GM23338 (cell line): Measurements from ENCODE around the gene HPS4. TPM values are rescaled to one million over a fixed set of nuclear protein-coding genes. Genes with fewer than 3 reads are reported as not detected.

ENCODE experiments used
- ATAC-seq: fragments of 200-7000 bp; cut with Tn5 transposase; 3 replicates; pipeline ENCODE4 v1.9.1; 2020
- DNase-seq: peaks from one replicate; pipeline ENCODE4 v3.0.0-alpha.2; 2015; ENCODE audit warnings: low spot score
- H2AFZ ChIP-seq: fragments of 200-600 bp; sonication (generic); 2 replicates; pipeline ENCODE4 v1.8.0; 2016; ENCODE audit warnings: antibody characterized with exemption, mild to moderate bottlenecking, moderate library complexity
- H3F3A ChIP-seq: fragments of 200-600 bp; sonication (generic); replicated peaks from 2 replicates; pipeline ENCODE4 v1.8.0; 2017; ENCODE audit warnings: antibody characterized with exemption, mixed run types, low read depth
- H3K27ac ChIP-seq: fragments of 200-600 bp; sonication (generic); 2 replicates; pipeline ENCODE4 v1.6.1; 2016; ENCODE audit warnings: low read depth
- H3K27me3 ChIP-seq: fragments of 200-600 bp; sonication (generic); 2 replicates; pipeline ENCODE4 v1.8.0; 2016; ENCODE audit warnings: mild to moderate bottlenecking, mixed run types, moderate library complexity; ENCODE audit not compliant: insufficient read depth
- H3K36me3 ChIP-seq: fragments of 200-600 bp; sonication (generic); 2 replicates; pipeline ENCODE4 v1.8.0; 2016; ENCODE audit warnings: mild to moderate bottlenecking; ENCODE audit not compliant: insufficient read depth
- H3K4me1 ChIP-seq: fragments of 200-600 bp; sonication (generic); 2 replicates; pipeline ENCODE4 v1.8.0; 2016; ENCODE audit warnings: mild to moderate bottlenecking, moderate library complexity; ENCODE audit not compliant: insufficient read depth
- H3K4me2 ChIP-seq: fragments of 200-600 bp; sonication (generic); 2 replicates; pipeline ENCODE4 v1.7.1; 2017; ENCODE audit warnings: mixed run types
- H3K4me3 ChIP-seq: fragments of 200-600 bp; sonication (generic); 2 replicates; pipeline ENCODE4 v1.6.1; 2016; ENCODE audit warnings: mixed run types
- H3K79me2 ChIP-seq: fragments of 200-600 bp; sonication (generic); replicated peaks from 2 replicates; pipeline ENCODE4 v1.8.0; 2017; ENCODE audit warnings: mild to moderate bottlenecking; ENCODE audit not compliant: insufficient read depth
- H3K9me2 ChIP-seq: fragments of 200-600 bp; sonication (generic); 2 replicates; pipeline ENCODE4 v1.8.0; 2017; ENCODE audit not compliant: insufficient read depth
- H4K20me1 ChIP-seq: fragments of 200-600 bp; sonication (generic); replicated peaks from 2 replicates; pipeline ENCODE4 v1.8.0; 2017; ENCODE audit warnings: mild to moderate bottlenecking; ENCODE audit not compliant: insufficient read depth
- H3K27ac Mint-ChIP-seq: 2 replicates; pipeline ENCODE4 v1.8.0; 2020; ENCODE audit warnings: inconsistent platforms, mild to moderate bottlenecking, moderate library complexity, mixed read lengths
- H3K27me3 Mint-ChIP-seq: 3 replicates; pipeline ENCODE4 v1.8.0; 2022; ENCODE audit warnings: low read depth, mild to moderate bottlenecking, moderate library complexity, mixed read lengths, inconsistent platforms; ENCODE audit not compliant: insufficient read depth, poor library complexity
- H3K36me3 Mint-ChIP-seq: 3 replicates; pipeline ENCODE4 v1.8.0; 2021; ENCODE audit warnings: low read depth, mild to moderate bottlenecking, inconsistent platforms, moderate library complexity, mixed read lengths
- H3K4me1 Mint-ChIP-seq: 3 replicates; pipeline ENCODE4 v1.8.0; 2020; ENCODE audit warnings: mild to moderate bottlenecking, inconsistent platforms, mixed read lengths
- H3K4me3 Mint-ChIP-seq: 3 replicates; pipeline ENCODE4 v1.8.0; 2021; ENCODE audit warnings: moderate library complexity, mild to moderate bottlenecking, inconsistent platforms, mixed read lengths
- H3K9me3 Mint-ChIP-seq: 3 replicates; pipeline ENCODE4 v1.8.0; 2020; ENCODE audit warnings: moderate library complexity, mild to moderate bottlenecking, inconsistent platforms, mixed read lengths
- CREB1 ChIP-seq: fragments of 250-450 bp; sonication (Bioruptor Pico); IDR thresholded peaks from 2 replicates; pipeline ENCODE4 v1.5.0; 2020; ENCODE audit warnings: low read depth, mild to moderate bottlenecking, moderate library complexity
- CTCF ChIP-seq, 2 experiments: fragments of 200-600 bp in 1 of 2; sonication (generic) in 1 of 2; conservative IDR thresholded peaks; 2 replicates each; pipeline versions ENCODE4 v1.5.1 to v1.6.1; 2016 to 2017; ENCODE audit warnings: antibody characterized with exemption in 2 of 2, low read depth in 2 of 2, mild to moderate bottlenecking in 2 of 2, moderate library complexity in 1 of 2
- ETS1 ChIP-seq: IDR thresholded peaks from 2 replicates; pipeline ENCODE4 v1.6.1; 2016; ENCODE audit warnings: antibody characterized with exemption
- EZH2phosphoT487 ChIP-seq: fragments of 200-600 bp; sonication (generic); IDR thresholded peaks from one replicate; pipeline ENCODE4 v1.8.1; 2018; ENCODE audit warnings: antibody characterized with exemption; ENCODE audit not compliant: unreplicated experiment
- JUNB ChIP-seq: IDR thresholded peaks from one replicate; pipeline ENCODE4 v1.6.1; 2016; ENCODE audit warnings: antibody characterized with exemption; ENCODE audit not compliant: unreplicated experiment
- NANOG ChIP-seq: IDR thresholded peaks from 2 replicates; pipeline ENCODE4 v1.6.1; 2016; ENCODE audit warnings: antibody characterized with exemption, borderline replicate concordance
- POLR2AphosphoS5 ChIP-seq: IDR thresholded peaks from 2 replicates; pipeline ENCODE4 v1.6.1; 2016; ENCODE audit warnings: antibody characterized with exemption, low read depth
- STAT1 ChIP-seq: IDR thresholded peaks from one replicate; pipeline ENCODE4 v1.6.1; 2016; ENCODE audit warnings: antibody characterized with exemption; ENCODE audit not compliant: unreplicated experiment
- ZNF114 ChIP-seq: fragments of 250-450 bp; sonication (Bioruptor Pico); IDR thresholded peaks from 2 replicates; pipeline ENCODE4 v1.5.0; 2020; ENCODE audit warnings: mild to moderate bottlenecking, moderate library complexity
- ZNF331 ChIP-seq: fragments of 250-450 bp; sonication (Bioruptor Pico); IDR thresholded peaks from 2 replicates; pipeline ENCODE4 v1.5.0; 2020; ENCODE audit warnings: low read depth, mild to moderate bottlenecking, moderate library complexity
- long read RNA-seq: library from polyadenylated mRNA; unstranded; transcript quantifications from one replicate; pipeline ENCODE4 v2.0.0, GENCODE V29; 2020; ENCODE audit not compliant: unreplicated experiment
- polyA plus RNA-seq: library from polyadenylated mRNA; unstranded; fragments of >200 nt; fragmentation: Nextera tagmentation; extraction: Ambion mirVana; gene quantifications from 2 replicates; pipeline ENCODE4 v1.2.1, GENCODE V29; 2016
- total RNA-seq: library from RNA; depleted of rRNA; stranded (reverse); fragments of >200 nt; shearing (Covaris generic); gene quantifications from 2 replicates; pipeline ENCODE4 v1.2.3, GENCODE V29; 2014; rRNA removed
- TF ChIP-seq, protein P1 (sequence below): fragments of 250-450 bp; sonication (Bioruptor Pico); IDR thresholded peaks from 2 replicates; pipeline ENCODE4 v1.5.0; 2020; ENCODE audit warnings: mild to moderate bottlenecking, moderate library complexity
- TF ChIP-seq, protein P2 (sequence below): IDR thresholded peaks from one replicate; pipeline ENCODE4 v1.6.1; 2018; ENCODE audit warnings: antibody characterized with exemption; ENCODE audit not compliant: unreplicated experiment

Gene HPS4
- 36.9 and 49.4 TPM in 2 replicates for total RNA-seq
- polyA plus RNA-seq: 17.8 and 20.3 TPM in 2 replicates
- long read RNA-seq, full-length matches to known transcripts: 5 of 15 reads
- long read RNA-seq, partial matches to known transcripts: 4 of 15 reads
- long read RNA-seq, other reads (novel, unspliced or antisense): 6 of 15 reads

DNA sequence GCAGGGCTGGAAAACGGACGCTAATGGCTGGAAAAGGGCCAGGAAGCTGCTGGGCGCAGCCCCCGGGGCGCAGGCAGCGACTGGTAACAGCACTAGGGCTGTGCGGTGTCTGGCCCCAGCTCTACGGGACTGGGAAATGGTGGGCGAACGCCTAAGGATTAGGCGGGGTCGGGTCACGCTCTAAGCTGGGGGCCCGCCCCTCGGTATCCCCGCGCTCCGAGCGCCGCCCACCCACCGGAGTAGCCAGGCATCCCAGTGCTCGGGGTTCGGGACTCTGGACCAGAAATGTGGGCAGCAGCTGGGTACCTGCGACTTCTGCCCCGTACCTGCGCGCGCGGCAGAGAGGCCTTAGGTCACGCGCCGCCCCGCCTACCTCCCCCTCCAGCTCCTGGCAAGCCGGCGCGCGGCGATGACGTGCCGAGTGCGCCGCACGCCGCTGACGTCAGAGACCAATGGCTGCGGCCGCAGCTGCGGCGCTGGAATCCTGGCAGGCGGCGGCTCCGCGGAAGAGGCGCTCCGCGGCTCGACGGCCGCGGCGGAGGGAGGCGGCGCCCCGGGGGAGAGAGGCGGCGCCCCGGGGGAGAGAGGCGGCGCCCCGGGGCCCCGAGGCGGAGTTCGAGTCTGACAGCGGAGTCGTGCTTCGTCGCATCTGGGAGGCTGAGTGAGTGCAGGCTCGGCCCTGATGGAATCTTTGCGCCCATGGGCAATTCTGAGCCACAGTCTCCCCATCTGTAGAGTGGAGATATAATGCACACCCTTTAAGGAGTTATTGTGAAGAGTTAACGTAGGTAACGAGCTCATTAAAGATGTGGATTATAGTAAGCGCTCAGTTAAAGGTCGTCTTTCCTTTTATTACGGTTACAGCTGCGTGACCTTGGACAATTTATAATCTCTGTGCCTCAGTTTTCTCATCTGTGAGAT lies at the start of gene HPS4, which contains the start of gene SRRD:
Gene HPS4 (minus strand): TSS at position 345 of the 921 bp plus-strand sequence. CDS start 2,021 bp downstream, outside the sequence.
Gene SRRD (plus strand): TSS at position 439 of the 921 bp plus-strand sequence. CDS start 14 bp downstream, at position 453.
- Histone ChIP-seq H3K4me1 (peaks cover 27% of the 10 kb centered on the region), H3K27me3 (no peaks in the 10 kb centered on the region), H3K79me2 (peaks cover 73% of the 10 kb centered on the region), H2AFZ (peak within 1 kb of the TSS; percentile 94), H3K36me3 (peaks cover 18% of the 10 kb centered on the region), H3F3A (peaks cover 25% of the 10 kb centered on the region), H3K27ac (peak within 1 kb of the TSS; percentile 99), H3K4me3 (peak within 1 kb of the TSS; percentile 99), H3K4me2 (peak within 1 kb of the TSS; percentile 100), H4K20me1 (peaks cover 9% of the 10 kb centered on the region; the same call in 1 of the 2 replicates), H3K9me2 (no peaks in the 10 kb centered on the region)
- Mint-ChIP-seq H3K27me3 (peaks cover 2% of the 10 kb centered on the region), H3K4me1 (peaks cover 43% of the 10 kb centered on the region), H3K36me3 (peaks cover 26% of the 10 kb centered on the region), H3K27ac (peak within 1 kb of the TSS; percentile 98), H3K4me3 (peak within 1 kb of the TSS; percentile 98), H3K9me3 (0 out of 3 replicates have a peak, but pooled peaks cover 2% of the 10 kb centered on the region)
- no peak for TF ChIP-seq JUNB
- TF ChIP-seq, protein P1, sequence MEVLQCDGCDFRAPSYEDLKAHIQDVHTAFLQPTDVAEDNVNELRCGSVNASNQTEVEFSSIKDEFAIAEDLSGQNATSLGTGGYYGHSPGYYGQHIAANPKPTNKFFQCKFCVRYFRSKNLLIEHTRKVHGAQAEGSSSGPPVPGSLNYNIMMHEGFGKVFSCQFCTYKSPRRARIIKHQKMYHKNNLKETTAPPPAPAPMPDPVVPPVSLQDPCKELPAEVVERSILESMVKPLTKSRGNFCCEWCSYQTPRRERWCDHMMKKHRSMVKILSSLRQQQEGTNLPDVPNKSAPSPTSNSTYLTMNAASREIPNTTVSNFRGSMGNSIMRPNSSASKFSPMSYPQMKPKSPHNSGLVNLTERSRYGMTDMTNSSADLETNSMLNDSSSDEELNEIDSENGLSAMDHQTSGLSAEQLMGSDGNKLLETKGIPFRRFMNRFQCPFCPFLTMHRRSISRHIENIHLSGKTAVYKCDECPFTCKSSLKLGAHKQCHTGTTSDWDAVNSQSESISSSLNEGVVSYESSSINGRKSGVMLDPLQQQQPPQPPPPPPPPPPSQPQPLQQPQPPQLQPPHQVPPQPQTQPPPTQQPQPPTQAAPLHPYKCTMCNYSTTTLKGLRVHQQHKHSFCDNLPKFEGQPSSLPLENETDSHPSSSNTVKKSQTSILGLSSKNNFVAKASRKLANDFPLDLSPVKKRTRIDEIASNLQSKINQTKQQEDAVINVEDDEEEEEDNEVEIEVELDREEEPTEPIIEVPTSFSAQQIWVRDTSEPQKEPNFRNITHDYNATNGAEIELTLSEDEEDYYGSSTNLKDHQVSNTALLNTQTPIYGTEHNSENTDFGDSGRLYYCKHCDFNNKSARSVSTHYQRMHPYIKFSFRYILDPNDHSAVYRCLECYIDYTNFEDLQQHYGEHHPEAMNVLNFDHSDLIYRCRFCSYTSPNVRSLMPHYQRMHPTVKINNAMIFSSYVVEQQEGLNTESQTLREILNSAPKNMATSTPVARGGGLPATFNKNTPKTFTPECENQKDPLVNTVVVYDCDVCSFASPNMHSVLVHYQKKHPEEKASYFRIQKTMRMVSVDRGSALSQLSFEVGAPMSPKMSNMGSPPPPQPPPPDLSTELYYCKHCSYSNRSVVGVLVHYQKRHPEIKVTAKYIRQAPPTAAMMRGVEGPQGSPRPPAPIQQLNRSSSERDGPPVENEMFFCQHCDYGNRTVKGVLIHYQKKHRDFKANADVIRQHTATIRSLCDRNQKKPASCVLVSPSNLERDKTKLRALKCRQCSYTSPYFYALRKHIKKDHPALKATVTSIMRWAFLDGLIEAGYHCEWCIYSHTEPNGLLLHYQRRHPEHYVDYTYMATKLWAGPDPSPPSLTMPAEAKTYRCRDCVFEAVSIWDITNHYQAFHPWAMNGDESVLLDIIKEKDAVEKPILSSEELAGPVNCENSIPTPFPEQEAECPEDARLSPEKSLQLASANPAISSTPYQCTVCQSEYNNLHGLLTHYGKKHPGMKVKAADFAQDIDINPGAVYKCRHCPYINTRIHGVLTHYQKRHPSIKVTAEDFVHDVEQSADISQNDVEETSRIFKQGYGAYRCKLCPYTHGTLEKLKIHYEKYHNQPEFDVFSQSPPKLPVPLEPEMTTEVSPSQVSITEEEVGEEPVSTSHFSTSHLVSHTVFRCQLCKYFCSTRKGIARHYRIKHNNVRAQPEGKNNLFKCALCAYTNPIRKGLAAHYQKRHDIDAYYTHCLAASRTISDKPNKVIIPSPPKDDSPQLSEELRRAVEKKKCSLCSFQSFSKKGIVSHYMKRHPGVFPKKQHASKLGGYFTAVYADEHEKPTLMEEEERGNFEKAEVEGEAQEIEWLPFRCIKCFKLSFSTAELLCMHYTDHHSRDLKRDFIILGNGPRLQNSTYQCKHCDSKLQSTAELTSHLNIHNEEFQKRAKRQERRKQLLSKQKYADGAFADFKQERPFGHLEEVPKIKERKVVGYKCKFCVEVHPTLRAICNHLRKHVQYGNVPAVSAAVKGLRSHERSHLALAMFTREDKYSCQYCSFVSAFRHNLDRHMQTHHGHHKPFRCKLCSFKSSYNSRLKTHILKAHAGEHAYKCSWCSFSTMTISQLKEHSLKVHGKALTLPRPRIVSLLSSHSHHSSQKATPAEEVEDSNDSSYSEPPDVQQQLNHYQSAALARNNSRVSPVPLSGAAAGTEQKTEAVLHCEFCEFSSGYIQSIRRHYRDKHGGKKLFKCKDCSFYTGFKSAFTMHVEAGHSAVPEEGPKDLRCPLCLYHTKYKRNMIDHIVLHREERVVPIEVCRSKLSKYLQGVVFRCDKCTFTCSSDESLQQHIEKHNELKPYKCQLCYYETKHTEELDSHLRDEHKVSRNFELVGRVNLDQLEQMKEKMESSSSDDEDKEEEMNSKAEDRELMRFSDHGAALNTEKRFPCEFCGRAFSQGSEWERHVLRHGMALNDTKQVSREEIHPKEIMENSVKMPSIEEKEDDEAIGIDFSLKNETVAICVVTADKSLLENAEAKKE: no peak
- no peak for TF ChIP-seq ZNF114 (CRISPR knock-in tag)
- TF ChIP-seq EZH2phosphoT487: no peak
- TF ChIP-seq POLR2AphosphoS5: peak; percentile 94
- 0 out of 2 replicates have a peak, but pooled peaks have one; percentile 57 for TF ChIP-seq ETS1
- TF ChIP-seq NANOG: no peak
- TF ChIP-seq, protein P2, sequence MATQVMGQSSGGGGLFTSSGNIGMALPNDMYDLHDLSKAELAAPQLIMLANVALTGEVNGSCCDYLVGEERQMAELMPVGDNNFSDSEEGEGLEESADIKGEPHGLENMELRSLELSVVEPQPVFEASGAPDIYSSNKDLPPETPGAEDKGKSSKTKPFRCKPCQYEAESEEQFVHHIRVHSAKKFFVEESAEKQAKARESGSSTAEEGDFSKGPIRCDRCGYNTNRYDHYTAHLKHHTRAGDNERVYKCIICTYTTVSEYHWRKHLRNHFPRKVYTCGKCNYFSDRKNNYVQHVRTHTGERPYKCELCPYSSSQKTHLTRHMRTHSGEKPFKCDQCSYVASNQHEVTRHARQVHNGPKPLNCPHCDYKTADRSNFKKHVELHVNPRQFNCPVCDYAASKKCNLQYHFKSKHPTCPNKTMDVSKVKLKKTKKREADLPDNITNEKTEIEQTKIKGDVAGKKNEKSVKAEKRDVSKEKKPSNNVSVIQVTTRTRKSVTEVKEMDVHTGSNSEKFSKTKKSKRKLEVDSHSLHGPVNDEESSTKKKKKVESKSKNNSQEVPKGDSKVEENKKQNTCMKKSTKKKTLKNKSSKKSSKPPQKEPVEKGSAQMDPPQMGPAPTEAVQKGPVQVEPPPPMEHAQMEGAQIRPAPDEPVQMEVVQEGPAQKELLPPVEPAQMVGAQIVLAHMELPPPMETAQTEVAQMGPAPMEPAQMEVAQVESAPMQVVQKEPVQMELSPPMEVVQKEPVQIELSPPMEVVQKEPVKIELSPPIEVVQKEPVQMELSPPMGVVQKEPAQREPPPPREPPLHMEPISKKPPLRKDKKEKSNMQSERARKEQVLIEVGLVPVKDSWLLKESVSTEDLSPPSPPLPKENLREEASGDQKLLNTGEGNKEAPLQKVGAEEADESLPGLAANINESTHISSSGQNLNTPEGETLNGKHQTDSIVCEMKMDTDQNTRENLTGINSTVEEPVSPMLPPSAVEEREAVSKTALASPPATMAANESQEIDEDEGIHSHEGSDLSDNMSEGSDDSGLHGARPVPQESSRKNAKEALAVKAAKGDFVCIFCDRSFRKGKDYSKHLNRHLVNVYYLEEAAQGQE: no peak
- TF ChIP-seq CTCF (conservative IDR thresholded peaks at IDR 0.05; ENCODE audit: low read depth in 2 of 2): no peak
- no peak for TF ChIP-seq STAT1
- no peak for TF ChIP-seq ZNF331 (CRISPR knock-in tag)
- TF ChIP-seq CREB1 (CRISPR knock-in tag): peak; percentile 100
- DNase-seq (peak; percentile 97), ATAC-seq (peak; percentile 94)
